Measurements from ENCODE around the gene PANK2.

- TF ChIP-seq CTCF (IDR thresholded peaks at IDR 0.05) (no peak), POLR2A (IDR thresholded peaks at IDR 0.05) (no peak), POLR2AphosphoS5 (IDR thresholded peaks at IDR 0.05) (no peak), EP300 (IDR thresholded peaks at IDR 0.05) (no peak)
Measured at GRCh38 chr20:3864518-3864917, 24.7 kb upstream of the PANK2 start.

Measured in suprapubic skin (tissue), 4 donors.